Stimulated activated CD8-positive, alpha-beta memory T cell treated with anti-CD3 and anti-CD28 coated beads, Interleukin-15, amount 100 ng/mL, for 1 hour (primary cell): ENCODE measurements around the gene AP3D1.
"Not testable (repeated sequence)": the region's sequence is repeated elsewhere in the genome, so short reads cannot be mapped to it uniquely, and the experiment has no call there.

Experiments
- DNase-seq: peaks from one replicate; pipeline ENCODE4 v3.0.0-alpha.2; 2020; ENCODE audit warnings: low read depth

AP3D1 gene

GRCh38 chr19:2151339-2152229, at the start of gene AP3D1:
AP3D1 (minus strand) TSS chr19:2151566; CDS start chr19:2151334, 232 bp downstream.
- DNase-seq = peak; percentile 99

- DNase-seq = not testable (repeated sequence)
Observed at GRCh38 chr19:2200624-2201294, 49.4 kb upstream of the AP3D1 start.

GRCh38 chr19:2199861-2200623, 48.7 kb upstream of the AP3D1 start:
- DNase-seq = no peak

GRCh38 chr19:2199215-2199614, 47.8 kb upstream of the AP3D1 start:
- no peak for DNase-seq

- no peak for DNase-seq
Observed at GRCh38 chr19:2198317-2198716, 47.0 kb upstream of the AP3D1 start.

GRCh38 chr19:2197270-2197669, 45.9 kb upstream of the AP3D1 start:
- DNase-seq = no peak

GRCh38 chr19:2195914-2196313, 44.5 kb upstream of the AP3D1 start:
- DNase-seq = no peak

- DNase-seq = no peak
Observed at GRCh38 chr19:2195361-2195760, 44.0 kb upstream of the AP3D1 start.

GRCh38 chr19:2194513-2195078, 43.2 kb upstream of the AP3D1 start:
- DNase-seq = no peak

- no peak for DNase-seq
Observed at GRCh38 chr19:2193807-2194206, 42.4 kb upstream of the AP3D1 start.

- DNase-seq = no peak
Observed at GRCh38 chr19:2192862-2193261, 41.5 kb upstream of the AP3D1 start.

GRCh38 chr19:2191456-2192310, 40.3 kb upstream of the AP3D1 start:
- DNase-seq = no peak

GRCh38 chr19:2190848-2191455, 39.6 kb upstream of the AP3D1 start:
- DNase-seq = no peak

GRCh38 chr19:2189880-2190279, 38.5 kb upstream of the AP3D1 start:
- DNase-seq = no peak

GRCh38 chr19:2188708-2189385, 37.5 kb upstream of the AP3D1 start:
- no peak for DNase-seq

- no peak for DNase-seq
Observed at GRCh38 chr19:2187159-2187558, 35.8 kb upstream of the AP3D1 start.

- DNase-seq = no peak
Observed at GRCh38 chr19:2186071-2186846, 34.9 kb upstream of the AP3D1 start.

GRCh38 chr19:2185734-2186070, 34.3 kb upstream of the AP3D1 start:
- no peak for DNase-seq

GRCh38 chr19:2184422-2184975, 33.1 kb upstream of the AP3D1 start:
- DNase-seq = no peak
